IPS DF 6.9 (cell line): ENCODE data around the gene SLC29A4.
"Not testable (repeated sequence)": the region's sequence is repeated elsewhere in the genome, so short reads cannot be mapped to it uniquely, and the experiment has no call there.

ENCODE experiments used
- DNase-seq: peaks from one replicate; pipeline ENCODE4 v3.0.0-alpha.2; 2013; ENCODE audit warnings: low read depth, low spot score
- H3K27ac ChIP-seq: one replicate; pipeline ENCODE4 v1.5.1; 2013; ENCODE audit warnings: low read length, control low read depth
- H3K27me3 ChIP-seq: 2 replicates; pipeline ENCODE4 v1.6.1; 2013; ENCODE audit warnings: mild to moderate bottlenecking, low read length; ENCODE audit not compliant: control insufficient read depth, insufficient read depth
- H3K36me3 ChIP-seq: 2 replicates; pipeline ENCODE4 v1.6.1; 2013; ENCODE audit warnings: low read length; ENCODE audit not compliant: control insufficient read depth, insufficient read depth
- H3K4me1 ChIP-seq: 2 replicates; pipeline ENCODE4 v1.6.1; 2013; ENCODE audit warnings: low read length; ENCODE audit not compliant: control insufficient read depth, insufficient read depth
- H3K4me3 ChIP-seq: 2 replicates; pipeline ENCODE4 v1.5.1; 2013; ENCODE audit warnings: mild to moderate bottlenecking, low read length
- H3K9me3 ChIP-seq: 2 replicates; pipeline ENCODE4 v1.6.1; 2013; ENCODE audit warnings: low read length, inconsistent platforms; ENCODE audit not compliant: control insufficient read depth, insufficient read depth
- WGBS: extraction: QIAGEN DNeasy Blood & Tissue Kit; methylation state at CpG from one replicate; pipeline ENCODE4 v1.1.7; 2013; ENCODE audit warnings: mixed read lengths, missing lambda C conversion rate; ENCODE audit not compliant: insufficient read length, insufficient coverage; 5-methylcytosine and 5-hydroxymethylcytosine counted together

Gene SLC29A4

GRCh38 chr7:5296015-5296610 lies 13.4 kb downstream of the SLC29A4 start:
- Histone ChIP-seq H3K4me3 (peak overlapping the region; percentile 36; the same call in 1 of the 2 replicates), H3K36me3 (no peaks in the 10 kb centered on the region), H3K27ac (no peak overlapping the region), H3K27me3 (no peaks in the 10 kb centered on the region), H3K9me3 (no peaks in the 10 kb centered on the region), H3K4me1 (peaks cover 5% of the 10 kb centered on the region; the same call in 1 of the 2 replicates)
- no peak for DNase-seq
- no CpG with 5 or more reads among the region's 29 CpGs for WGBS

DNA sequence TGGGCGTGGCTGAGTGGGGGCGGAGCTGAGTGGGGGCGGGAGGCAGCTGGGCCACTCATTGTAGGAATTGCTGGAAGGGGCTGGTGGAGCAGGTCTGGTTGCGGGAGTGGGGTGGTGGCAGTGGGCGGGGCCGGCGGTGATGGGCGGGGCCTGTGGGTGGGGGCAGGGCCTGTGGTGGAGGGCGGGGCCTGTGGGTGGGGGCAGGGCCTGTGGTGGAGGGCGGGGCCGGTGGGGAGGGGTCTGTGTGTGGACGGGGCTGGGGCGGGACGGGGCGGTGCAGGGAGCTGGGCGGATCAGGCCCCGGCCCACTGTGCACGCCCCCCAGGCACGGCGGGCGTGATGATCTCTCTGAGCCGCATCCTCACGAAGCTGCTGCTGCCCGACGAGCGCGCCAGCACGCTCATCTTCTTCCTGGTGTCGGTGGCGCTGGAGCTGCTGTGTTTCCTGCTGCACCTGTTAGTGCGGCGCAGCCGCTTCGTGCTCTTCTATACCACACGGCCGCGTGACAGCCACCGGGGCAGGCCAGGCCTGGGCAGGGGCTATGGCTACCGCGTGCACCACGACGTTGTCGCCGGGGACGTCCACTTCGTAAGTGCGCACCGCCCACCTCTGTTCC lies 14.0 kb downstream of the SLC29A4 start:
- Histone ChIP-seq H3K4me3 (peak overlapping the region; percentile 10; the same call in 1 of the 2 replicates), H3K27ac (no peak overlapping the region), H3K36me3 (no peaks in the 10 kb centered on the region), H3K27me3 (no peaks in the 10 kb centered on the region), H3K4me1 (peaks cover 5% of the 10 kb centered on the region; the same call in 1 of the 2 replicates), H3K9me3 (no peaks in the 10 kb centered on the region)
- DNase-seq = no peak
- WGBS = no CpG with 5 or more reads among the region's 48 CpGs

DNA sequence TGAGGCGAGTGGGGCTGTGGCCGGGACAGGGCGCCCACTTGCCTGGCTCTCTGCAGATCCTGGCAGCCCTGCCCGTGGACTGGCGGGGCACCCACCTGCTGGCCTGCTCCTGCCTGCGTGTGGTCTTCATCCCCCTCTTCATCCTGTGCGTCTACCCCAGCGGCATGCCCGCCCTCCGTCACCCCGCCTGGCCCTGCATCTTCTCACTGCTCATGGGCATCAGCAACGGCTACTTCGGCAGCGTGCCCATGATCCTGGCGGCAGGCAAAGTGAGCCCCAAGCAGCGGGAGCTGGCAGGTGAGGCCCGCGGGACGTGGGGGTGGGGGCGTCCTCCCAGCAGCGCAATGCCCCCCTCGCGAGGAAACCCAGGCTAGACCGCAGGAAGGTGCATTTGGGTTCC lies 17.6 kb downstream of the SLC29A4 start:
- no CpG with 5 or more reads among the region's 24 CpGs for WGBS
- H3K4me3 ChIP-seq = no peak overlapping the region; the same call in 1 of the 2 replicates
- H3K27me3 ChIP-seq = no peaks in the 10 kb centered on the region
- DNase-seq = no peak
- no peaks in the 10 kb centered on the region for H3K36me3 ChIP-seq
- H3K27ac ChIP-seq = no peak overlapping the region
- H3K4me1 ChIP-seq = peaks cover 5% of the 10 kb centered on the region; the same call in 1 of the 2 replicates
- no peaks in the 10 kb centered on the region for H3K9me3 ChIP-seq

DNA sequence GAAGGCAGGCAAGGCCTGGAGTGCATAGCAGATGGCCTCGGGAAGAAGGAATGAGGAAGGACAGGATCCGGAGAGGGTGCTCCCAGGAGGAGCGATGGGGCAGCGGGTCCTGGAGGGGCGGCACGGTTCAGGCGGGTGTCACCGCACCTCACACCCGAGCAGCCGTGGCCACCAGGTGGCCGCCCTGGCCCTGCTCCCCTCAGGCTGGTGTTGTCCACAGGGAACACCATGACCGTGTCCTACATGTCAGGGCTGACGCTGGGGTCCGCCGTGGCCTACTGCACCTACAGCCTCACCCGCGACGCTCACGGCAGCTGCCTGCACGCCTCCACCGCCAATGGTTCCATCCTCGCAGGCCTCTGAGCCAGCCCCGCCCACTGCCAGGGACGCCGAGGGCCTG lies 19.8 kb downstream of the SLC29A4 start:
- H3K36me3 ChIP-seq = no peaks in the 10 kb centered on the region
- H3K4me1 ChIP-seq = no peaks in the 10 kb centered on the region
- H3K27ac ChIP-seq = no peak overlapping the region
- no CpG with 5 or more reads among the region's 25 CpGs for WGBS
- no peaks in the 10 kb centered on the region for H3K9me3 ChIP-seq
- H3K4me3 ChIP-seq = no peak overlapping the region
- DNase-seq = no peak
- H3K27me3 ChIP-seq = no peaks in the 10 kb centered on the region

DNA sequence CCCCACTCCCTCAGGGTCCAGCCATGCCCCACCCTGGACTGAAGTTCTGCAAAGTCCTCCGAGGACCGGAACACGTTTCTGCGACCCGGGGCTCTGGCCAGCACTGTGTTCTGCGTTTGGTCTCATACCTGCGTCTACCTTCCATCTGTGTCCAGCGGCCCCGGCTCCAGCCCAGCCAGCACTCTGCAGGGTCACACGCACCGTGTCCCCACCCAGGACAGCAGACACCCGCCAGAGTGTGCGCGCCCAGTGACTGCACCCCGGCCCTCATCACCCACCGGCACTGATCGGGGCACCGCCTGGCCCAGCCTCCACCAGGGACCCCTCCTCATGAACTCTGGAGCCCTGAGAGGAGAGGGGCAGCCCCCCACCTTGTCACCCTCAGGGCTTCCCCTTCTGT lies 20.3 kb downstream of the SLC29A4 start:
- Histone ChIP-seq H3K9me3 (no peaks in the 10 kb centered on the region), H3K27me3 (no peaks in the 10 kb centered on the region), H3K27ac (no peak overlapping the region), H3K4me1 (no peaks in the 10 kb centered on the region), H3K4me3 (no peak overlapping the region), H3K36me3 (no peaks in the 10 kb centered on the region)
- WGBS = no CpG with 5 or more reads among the region's 18 CpGs
- no peak for DNase-seq

- no peaks in the 10 kb centered on the region for H3K27me3 ChIP-seq
- H3K4me3 ChIP-seq = no peak overlapping the region
- WGBS = no CpG with 5 or more reads among the region's 35 CpGs
- DNase-seq = no peak
- no peaks in the 10 kb centered on the region for H3K9me3 ChIP-seq
- no peaks in the 10 kb centered on the region for H3K36me3 ChIP-seq
- H3K4me1 ChIP-seq = no peaks in the 10 kb centered on the region
- no peak overlapping the region for H3K27ac ChIP-seq
Observed at GRCh38 chr7:5303591-5304505, 21.1 kb downstream of the SLC29A4 start.

GRCh38 chr7:5305050-5305449 lies 22.3 kb downstream of the SLC29A4 start:
- H3K27me3 ChIP-seq, H3K4me1 ChIP-seq, H3K27ac ChIP-seq, DNase-seq, H3K36me3 ChIP-seq, H3K4me3 ChIP-seq, H3K9me3 ChIP-seq: not testable (repeated sequence)
- no CpG with 5 or more reads among the region's 9 CpGs for WGBS

DNA sequence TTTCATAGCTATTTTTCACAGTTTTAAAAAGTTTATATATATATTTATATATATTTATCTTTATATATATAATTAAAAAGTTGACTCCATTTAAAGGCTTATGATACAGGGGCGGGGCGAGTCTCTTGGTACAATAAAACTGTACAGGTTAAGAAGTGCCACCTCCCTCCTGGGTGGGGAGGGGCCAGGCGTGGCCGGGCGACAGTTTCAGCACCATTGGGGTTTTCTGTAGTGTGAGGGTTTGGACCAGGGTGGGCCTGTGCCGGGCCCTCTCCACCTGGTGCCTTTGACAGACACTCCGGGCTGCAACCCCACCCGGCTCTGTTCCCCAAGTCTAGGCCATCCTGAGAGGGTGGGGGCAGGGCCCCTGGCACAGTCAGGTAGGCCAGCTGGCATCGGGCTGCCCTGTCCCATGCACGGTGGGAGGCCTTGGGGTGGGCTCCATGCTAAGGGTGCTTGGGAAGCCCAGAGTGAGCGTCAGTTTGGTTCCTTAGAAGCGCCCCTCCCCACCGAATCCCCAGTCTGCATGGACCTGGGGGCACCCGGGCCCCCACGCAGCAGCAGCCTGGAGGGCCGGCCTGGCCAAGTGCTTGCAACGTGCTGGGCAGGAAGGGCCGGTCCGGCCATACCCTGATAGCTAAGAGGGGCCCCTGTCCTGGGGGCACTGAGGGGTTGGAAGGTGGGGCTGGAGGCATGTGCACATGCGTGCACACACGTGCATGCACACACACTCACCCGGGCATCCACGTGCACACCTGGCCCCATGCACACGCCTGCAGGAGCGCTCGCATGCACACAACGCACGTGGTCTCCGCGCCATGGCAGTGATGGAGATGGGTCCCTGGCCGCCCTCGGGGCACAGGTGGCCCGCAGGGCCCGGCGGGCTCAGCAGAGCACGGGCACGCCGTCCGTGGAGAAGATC lies 24.7 kb downstream of the SLC29A4 start:
- H3K9me3 ChIP-seq, H3K4me1 ChIP-seq, H3K27me3 ChIP-seq, DNase-seq, H3K27ac ChIP-seq, H3K4me3 ChIP-seq, H3K36me3 ChIP-seq: not testable (repeated sequence)
- WGBS = no CpG with 5 or more reads among the region's 39 CpGs

DNA sequence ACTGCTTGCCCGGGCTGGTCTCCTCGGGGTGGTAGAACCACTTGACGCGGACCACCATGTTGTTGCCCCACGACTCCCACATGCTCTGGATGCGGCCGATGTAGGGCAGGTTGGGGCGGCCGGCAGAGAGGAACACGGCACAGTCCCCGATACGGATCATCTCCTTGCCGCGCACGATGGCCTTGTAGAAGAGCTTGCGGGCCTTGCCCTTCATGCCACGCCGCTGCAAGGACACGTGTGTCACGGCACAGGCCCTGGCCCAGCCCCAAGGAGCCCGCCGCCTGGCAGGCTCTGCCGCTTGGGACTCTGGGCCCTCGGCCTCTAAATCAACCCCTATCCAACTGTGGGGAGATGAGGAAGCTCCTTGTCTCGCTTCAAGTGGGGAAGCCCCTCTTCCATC lies 26.4 kb downstream of the SLC29A4 start:
- H3K27ac ChIP-seq = no peak overlapping the region
- no peaks in the 10 kb centered on the region for H3K4me1 ChIP-seq
- no peaks in the 10 kb centered on the region for H3K27me3 ChIP-seq
- DNase-seq = no peak
- no CpG with 5 or more reads among the region's 25 CpGs for WGBS
- no peaks in the 10 kb centered on the region for H3K9me3 ChIP-seq
- H3K36me3 ChIP-seq = no peaks in the 10 kb centered on the region
- H3K4me3 ChIP-seq = no peak overlapping the region
